C1 segment of cervical spinal cord (tissue), 14 donors: ENCODE results near the gene ADAMTSL2.
A peak's percentile ranks its signal among the peaks of the same experiment; 100 is the strongest.

Source experiments
- DNase-seq, 14 donors: peaks; one replicate each; lab custom pipeline; 2025; lab: John Stamatoyannopoulos, UW

ADAMTSL2 gene

DNA sequence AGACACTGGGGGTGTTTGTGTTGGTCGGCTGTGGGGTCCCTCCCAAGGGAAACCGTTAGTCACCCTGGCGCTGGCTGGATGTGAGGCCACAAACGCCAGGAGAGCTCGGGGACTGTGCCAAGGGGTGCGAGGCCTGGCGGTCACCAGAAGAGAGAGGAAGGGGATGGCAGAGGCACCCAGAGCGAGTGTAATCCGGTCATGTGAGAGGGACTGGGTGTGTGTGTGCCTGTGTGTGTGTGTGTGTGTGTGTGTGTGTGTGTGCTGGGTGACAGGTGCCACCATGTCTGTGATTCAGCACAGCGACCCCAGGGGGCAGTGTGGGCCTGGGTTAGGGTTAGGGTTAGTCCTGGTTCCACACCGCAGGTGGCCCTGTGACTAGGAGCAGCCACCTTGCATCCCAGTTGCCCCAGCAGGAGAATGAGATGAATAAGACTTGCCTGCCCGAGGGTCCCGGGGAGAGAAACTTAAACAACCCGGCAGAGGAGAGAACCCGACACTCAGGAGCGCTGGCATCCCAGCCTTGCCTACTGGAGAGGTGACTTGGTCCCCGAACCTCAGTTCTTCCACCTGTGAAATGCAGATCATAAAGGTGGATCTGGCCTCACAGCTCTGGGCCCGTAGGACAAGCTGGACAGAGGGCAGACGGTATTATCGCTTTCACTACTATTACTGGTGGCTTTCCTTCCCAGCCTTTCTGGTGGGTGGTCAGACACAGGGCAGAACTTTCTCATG lies 1.4 kb upstream of the ADAMTSL2 start:
- DNase-seq, result peak in 8 of 14 donors; percentile 9 to 67 (median 38)

- peak in 6 of 14 donors; percentile 23 to 73 (median 58) for DNase-seq
Observed at GRCh38 chr9:133533857-133534256, 647 bp upstream of the ADAMTSL2 start.

- no peak for DNase-seq
Observed at GRCh38 chr9:133535306-133535877, 888 bp downstream of the ADAMTSL2 start.

- DNase-seq, result no peak
Observed at GRCh38 chr9:133536080-133536479, 1.6 kb downstream of the ADAMTSL2 start.

- peak in 1 of 14 donors; percentile 84 for DNase-seq
Observed at GRCh38 chr9:133536536-133536935, 2.0 kb downstream of the ADAMTSL2 start.

- no peak for DNase-seq
Observed at GRCh38 chr9:133537257-133537656, 2.8 kb downstream of the ADAMTSL2 start.

GRCh38 chr9:133538176-133538575 lies 3.7 kb downstream of the ADAMTSL2 start:
- no peak for DNase-seq

- DNase-seq, result peak in 9 of 14 donors; percentile 24 to 67 (median 46)
Observed at GRCh38 chr9:133538851-133539833, 4.6 kb downstream of the ADAMTSL2 start.

GRCh38 chr9:133539991-133540697 lies 5.6 kb downstream of the ADAMTSL2 start:
- DNase-seq, result peak in 4 of 14 donors; percentile 14 to 33 (median 20)

DNA sequence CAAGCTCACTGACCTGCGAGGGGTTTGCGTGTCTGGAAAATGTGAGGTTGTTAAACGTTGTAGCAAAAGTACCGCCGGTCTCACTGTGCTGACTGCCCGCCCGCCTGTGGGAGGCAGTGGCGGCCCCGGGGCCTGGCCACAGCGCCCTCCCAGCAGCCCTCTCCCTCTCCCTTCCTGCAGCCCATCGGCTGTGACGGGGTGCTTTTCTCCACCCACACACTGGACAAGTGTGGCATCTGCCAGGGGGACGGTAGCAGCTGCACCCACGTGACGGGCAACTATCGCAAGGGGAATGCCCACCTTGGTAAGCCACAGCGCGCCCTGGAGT lies 6.2 kb downstream of the ADAMTSL2 start:
- no peak for DNase-seq

DNA sequence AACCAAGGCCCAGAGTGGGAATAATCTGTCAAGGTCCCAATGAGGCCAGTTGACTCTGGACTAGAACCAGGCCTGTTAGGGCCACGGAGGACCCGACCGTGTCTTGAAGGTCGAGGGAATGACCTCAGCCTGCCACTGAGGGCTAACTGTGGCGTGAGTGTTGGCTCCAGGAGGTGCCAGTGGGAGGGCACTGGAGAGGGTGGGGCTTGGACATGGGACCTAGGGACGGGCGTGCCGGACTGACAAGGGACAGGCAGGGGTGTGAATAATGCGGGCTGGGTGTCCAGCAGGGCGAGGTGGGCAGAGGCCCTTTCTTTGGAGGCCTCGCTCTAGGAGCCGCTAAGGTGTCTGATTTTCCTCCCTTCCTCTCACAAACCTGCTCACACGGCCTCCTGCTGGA lies 7.5 kb downstream of the ADAMTSL2 start:
- DNase-seq, result no peak

- DNase-seq, result peak in 1 of 14 donors; percentile 34
Observed at GRCh38 chr9:133543772-133544467, 9.4 kb downstream of the ADAMTSL2 start.

GRCh38 chr9:133545494-133546286 lies 11.2 kb downstream of the ADAMTSL2 start:
- DNase-seq, result no peak

GRCh38 chr9:133546287-133546680 lies 11.8 kb downstream of the ADAMTSL2 start:
- no peak for DNase-seq

- DNase-seq, result no peak
Observed at GRCh38 chr9:133547116-133547515, 12.6 kb downstream of the ADAMTSL2 start.

DNA sequence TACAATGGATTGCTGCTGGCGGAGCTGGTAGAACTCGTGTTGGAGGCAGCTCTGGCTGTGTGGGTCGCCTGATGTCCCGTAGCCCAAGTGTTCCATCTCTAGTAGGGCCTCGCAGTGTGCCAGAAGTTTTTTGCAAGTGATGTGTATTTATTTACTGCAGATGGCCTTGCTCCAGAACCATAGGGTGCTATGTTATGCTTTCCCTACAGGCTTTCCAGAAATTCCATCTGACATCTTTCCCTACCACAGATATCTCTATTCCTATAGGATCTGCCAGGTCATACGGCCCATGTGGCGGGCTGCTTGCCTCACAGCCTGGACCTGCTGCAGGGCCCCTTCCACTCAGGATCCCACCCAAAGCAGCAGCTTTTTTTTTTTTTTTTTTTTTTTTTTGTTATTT lies 16.9 kb downstream of the ADAMTSL2 start:
- DNase-seq, result no peak

DNA sequence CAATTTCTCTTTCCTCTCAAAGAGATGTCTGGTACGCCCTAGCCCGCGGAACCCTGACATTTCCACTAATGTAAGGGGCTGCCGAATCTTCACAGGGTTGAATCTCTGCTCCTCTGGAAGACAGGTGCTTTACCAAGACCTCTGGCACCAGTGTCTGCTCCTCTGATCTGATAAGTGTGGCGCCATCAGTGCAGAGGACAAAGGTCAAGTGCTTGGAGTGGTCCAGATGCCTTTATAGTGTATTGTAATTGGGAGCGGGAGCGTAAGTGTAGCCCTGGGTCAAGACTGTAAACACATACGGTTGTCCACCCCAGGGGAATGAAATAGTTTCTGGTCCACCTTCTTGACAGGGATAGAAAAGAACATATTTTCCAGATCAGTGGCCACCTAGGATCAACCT lies 17.7 kb downstream of the ADAMTSL2 start:
- DNase-seq, result no peak

DNA sequence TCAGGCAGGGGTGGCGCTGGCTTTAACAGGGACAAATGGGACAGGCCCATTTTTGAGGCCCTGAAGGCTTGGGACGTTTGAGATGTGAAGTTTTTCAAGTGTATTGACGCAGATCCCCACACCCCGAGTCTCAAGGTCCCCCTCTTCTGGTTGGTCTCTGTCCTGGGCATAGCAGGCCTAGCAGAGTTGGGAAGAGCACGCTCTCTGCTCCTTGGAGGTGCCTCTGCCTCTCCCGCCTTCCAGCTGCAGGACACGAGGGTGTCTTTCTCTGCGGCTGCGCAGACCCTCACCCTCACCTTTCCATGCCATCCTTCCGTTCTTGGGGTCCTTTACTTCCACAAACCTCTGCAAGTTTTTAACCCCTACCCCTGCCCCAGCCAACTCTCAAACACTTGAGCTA lies 18.6 kb downstream of the ADAMTSL2 start:
- no peak for DNase-seq

- no peak for DNase-seq
Observed at GRCh38 chr9:133553973-133554713, 19.6 kb downstream of the ADAMTSL2 start.
